ENCODE measurements around the gene HOPX.
"Not testable (repeated sequence)": the region's sequence is repeated elsewhere in the genome, so short reads cannot be mapped to it uniquely, and the experiment has no call there.

The HOPX gene

GRCh38 chr4:56654238-56654632, 26.9 kb downstream of the HOPX start:
- DNase-seq (ENCODE audit: low spot score): no peak

- DNase-seq (ENCODE audit: low spot score): no peak
Measured at GRCh38 chr4:56653461-56654237, 27.4 kb downstream of the HOPX start.

GRCh38 chr4:56652196-56652595, 28.9 kb downstream of the HOPX start:
- DNase-seq (ENCODE audit: low spot score): no peak

GRCh38 chr4:56651056-56651350, 30.1 kb downstream of the HOPX start:
- DNase-seq (ENCODE audit: low spot score): no peak

GRCh38 chr4:56650262-56651055, 30.6 kb downstream of the HOPX start:
- no peak for DNase-seq (ENCODE audit: low spot score)

GRCh38 chr4:56649445-56650261, 31.4 kb downstream of the HOPX start:
- no peak for DNase-seq (ENCODE audit: low spot score)

DNA sequence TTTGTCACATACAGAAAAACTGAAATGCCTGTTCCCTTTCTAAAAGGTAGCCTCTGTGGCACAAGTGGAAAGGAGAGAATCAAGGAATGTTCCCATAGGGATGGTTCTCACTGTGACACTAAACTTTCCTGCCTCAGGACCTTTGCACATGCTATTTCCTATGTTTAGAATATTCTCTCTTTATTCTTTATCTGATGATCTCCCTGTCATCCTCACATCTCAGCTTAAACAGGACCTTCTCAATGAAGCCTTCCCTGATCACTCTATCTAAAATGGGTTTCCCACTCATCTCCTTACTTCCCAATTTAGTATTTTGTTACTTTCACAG, 32.3 kb downstream of the HOPX start:
- DNase-seq (ENCODE audit: low spot score): no peak

GRCh38 chr4:56648021-56648823, 32.9 kb downstream of the HOPX start:
- no peak for DNase-seq (ENCODE audit: low spot score)

- DNase-seq (ENCODE audit: low spot score): no peak
Measured at GRCh38 chr4:56646341-56646740, 34.8 kb downstream of the HOPX start.

DNA sequence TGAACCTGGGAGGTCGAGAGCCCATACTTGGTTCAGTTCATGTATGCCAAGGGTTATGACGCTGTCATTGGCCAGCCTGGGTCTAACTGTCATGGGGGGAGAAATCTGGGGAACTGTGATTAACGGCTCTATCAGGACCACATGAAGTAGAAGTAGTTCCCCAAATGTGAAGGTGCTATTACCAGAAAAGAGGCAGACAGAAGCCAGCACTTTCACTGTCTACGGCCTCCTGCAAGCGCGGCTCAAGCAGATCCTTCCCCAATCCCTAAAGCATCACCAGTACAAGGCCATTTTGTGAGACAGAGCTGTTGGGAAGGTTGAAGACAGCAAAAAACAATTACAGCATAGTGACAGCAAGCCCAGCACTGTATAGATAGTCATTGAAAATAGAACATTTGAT, 37.5 kb downstream of the HOPX start:
- no peak for DNase-seq (ENCODE audit: low spot score)

DNA sequence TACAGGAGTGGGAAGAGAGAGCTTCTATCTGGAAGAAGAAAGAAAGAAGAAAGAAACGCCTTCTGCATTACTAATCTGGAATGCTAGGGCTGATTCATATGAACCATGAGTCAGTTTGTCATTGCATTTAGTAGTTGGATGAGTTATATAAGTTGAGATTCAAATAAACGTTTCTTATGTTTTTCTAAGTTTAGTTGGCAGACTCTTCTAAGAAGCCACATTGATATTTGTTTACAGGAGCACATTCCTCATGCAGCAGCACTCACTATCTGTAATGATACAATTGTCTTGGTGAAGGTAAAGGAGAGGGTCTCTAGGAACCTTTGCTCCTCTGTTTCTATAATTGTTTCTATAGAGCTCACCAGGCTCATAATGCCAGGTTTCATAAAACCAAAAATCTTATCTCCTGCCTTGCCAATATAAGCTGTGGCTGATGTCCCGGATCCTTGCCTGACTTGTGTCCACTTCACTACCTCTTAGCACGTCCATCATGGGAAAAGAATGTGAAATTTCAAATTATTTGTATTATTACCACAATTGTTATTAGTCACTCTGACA, 39.5 kb downstream of the HOPX start:
- no peak for DNase-seq (ENCODE audit: low spot score)

DNA sequence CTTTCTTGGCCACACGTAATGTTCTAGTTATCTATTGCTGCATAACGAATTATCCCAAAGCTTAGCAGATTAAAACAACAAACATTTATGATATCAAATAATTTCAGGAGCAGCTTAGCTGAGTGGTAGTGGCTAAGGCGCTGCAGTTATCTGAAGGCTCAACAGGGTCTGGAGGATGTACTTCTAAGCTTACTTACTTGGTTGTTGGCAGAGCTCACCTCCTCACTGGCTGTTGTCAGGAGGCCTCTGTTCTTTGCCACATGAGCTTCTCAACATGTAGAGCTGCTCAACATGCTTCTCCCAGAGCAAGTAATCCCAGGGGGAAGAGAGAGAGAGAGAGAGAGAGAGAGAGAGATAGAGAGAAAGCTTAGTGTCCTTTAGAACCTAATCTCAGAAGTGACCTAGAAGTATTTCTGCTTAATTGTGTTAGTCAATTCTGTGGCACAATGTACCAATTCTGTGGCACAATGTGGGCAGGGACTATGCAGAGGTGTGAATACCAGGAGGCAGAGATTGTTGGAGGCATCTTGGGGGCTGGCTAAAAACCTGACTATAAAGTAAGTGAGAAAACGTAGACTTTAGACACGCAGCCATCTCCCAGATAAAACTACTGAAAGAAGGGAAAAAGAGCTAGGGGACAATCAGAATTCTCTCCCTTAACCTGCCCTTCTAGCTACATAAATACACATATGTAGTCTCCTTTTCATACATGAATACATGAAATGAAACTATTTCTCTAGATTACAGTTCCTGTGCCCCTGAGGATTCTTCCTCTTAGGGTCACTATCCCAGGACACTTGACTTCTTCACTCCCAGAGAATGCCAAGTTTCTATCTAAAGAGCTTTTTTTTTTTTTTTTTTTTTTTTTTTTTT, 40.2 kb downstream of the HOPX start:
- DNase-seq (ENCODE audit: low spot score): no peak

DNA sequence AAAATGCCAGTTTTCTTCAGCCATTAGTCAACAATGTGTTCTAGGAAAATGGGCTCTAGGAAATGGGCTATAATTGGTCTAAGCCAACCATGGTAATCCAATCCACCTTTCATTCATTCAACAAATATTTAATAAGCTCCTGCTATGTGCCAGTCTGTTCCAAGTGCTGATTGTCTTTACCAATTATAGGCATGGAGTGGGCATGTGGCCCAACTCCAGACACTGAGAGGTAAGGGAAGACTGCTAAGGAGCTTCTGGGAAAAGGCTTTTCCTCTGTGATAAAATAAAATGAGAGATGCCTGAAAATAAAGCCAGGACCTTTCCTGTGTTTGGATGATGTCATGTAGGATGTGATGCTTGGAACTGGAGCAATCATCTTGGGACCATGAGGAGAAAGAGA, 43.3 kb downstream of the HOPX start:
- no peak for DNase-seq (ENCODE audit: low spot score)

- DNase-seq (ENCODE audit: low spot score): no peak
Measured at GRCh38 chr4:56637154-56637553, 43.9 kb downstream of the HOPX start.

DNA sequence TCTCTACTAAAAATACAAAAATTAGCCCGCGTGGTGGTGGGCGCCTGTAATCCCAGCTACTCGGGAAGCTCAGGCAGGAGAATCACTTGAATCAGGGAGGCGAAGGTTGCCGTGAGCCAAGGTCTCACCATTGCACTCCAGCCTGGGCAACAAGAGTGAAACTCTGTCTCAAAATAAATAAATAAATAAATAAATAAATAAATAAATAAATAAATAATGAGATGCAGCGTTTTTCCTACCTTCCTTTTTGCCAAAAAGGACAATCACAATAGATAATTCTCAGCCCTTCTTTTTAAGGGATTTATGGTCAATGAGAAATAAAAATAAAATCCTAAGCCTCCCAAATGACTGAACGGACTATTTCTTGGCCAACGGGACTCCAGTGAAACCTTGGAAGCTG, 46.1 kb downstream of the HOPX start:
- not testable (repeated sequence) for DNase-seq (ENCODE audit: low spot score)

DNA sequence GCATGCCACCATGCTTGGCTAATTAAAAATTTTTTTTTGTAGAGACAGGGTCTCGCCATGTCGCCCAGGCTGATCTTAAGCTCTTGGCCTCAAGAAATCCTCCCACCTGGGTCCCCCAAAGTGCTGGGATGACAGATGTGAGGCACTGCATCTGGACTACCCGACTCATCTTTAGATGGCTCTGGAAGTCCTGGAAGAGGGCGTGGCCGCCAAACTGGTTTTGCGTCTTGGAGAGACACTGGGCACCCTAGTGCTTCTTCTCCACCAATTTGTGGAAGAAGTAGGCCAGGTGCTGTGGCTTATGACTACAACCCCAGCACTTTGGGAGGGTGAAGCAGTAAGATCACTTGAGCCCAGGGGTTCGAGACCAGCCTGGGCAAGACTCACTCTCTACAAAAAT, 47.6 kb downstream of the HOPX start:
- no peak for DNase-seq (ENCODE audit: low spot score)

DNA sequence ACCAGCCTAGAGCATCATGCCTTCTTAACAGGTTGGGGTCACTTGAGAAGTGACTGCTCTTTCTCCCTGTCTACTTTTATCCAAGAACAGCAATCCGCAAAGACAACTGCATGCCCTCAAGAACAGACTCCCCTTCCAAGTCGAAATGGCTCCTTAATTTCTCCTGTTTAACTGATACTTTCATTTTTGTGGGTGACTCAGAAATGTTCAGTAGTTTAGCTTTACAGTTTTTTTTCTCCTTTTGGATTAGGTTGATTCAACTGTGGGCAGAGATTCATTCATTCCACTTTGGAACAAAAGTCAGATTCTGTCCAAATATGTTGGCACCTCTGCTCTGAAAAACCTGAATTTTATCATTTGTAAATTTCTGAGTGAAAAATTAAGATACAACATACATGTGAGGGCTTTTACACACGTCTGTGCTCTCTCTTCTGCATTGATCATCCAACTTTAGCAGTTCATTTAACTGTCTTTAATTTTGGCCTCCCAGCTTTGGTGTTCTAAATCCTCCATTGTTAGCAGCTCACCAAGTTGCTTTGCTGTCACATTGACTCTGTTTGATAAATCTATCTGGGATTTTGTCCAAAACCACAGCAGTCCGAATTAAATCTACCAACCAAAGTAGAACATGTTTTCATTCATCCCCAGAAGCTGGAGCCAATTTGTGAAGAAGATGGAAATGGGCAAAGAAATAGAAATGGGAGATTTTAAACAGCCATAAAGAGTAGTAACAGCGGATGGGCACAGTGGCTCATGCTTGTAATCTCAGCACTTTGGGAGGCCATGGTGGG, 50.0 kb downstream of the HOPX start:
- no peak for DNase-seq (ENCODE audit: low spot score)

GRCh38 chr4:56628592-56628991, 52.5 kb downstream of the HOPX start:
- DNase-seq (ENCODE audit: low spot score): no peak

DNA sequence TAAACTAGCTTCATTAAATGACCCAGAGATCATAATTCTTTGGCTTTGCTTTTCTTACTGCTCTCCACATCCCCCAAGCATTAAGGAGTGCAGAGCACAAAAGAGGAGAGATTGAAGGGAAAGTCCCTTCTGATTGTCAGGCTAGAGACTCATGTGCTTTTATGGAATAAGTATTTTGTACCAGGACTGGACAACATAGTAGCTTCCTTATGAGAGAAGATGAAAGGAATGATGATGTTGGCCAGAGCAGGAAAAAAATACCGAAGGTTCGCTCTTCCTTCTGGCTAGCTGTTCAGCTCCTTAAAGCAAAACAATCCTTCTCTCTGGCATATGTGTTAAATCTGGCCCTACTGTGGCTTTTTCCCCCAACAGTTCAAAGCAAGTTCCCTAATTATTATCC, 53.1 kb downstream of the HOPX start:
- no peak for DNase-seq (ENCODE audit: low spot score)

DNA sequence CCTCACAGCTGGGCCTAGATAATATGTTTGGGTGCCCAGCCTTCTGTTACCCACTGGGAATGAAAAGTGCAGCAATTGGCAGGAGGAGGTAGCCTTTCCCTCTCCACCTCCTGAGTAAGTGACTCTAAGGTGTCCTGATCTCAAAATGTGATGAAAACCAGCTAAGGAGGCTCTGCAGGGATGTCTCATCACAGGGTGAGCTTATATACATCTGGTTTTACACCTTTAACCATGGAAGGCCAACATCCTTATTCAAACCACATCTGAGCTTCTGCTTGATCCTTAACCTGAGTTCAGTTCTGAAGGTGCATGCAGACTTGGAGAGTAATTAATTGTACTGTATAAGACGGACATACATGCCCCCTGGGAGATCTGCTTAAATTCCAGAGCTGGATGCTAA, 53.7 kb downstream of the HOPX start:
- DNase-seq (ENCODE audit: low spot score): no peak
